ENCODE measurements around the gene HSCB.

GRCh38 chr22:28791124-28791523 lies 49.3 kb downstream of the HSCB start:
- no peak for TF ChIP-seq POLR2A (IDR thresholded peaks at IDR 0.05)
- TF ChIP-seq CTCF (IDR thresholded peaks at IDR 0.05) = no peak
- TF ChIP-seq POLR2AphosphoS5 (IDR thresholded peaks at IDR 0.05) = no peak

All from sigmoid colon (tissue), 4 donors.